HL-60 (cell line): Measurements from ENCODE around the gene BRIP1.

Experiments
- CTCF ChIP-seq: IDR thresholded peaks from one replicate; pipeline ENCODE4 v1.5.1; 2011; ENCODE audit warnings: low read length, control low read depth, inconsistent platforms; ENCODE audit not compliant: insufficient read depth
- POLR2AphosphoS5 ChIP-seq: IDR thresholded peaks from 2 replicates; pipeline ENCODE4 v1.6.1; 2012; ENCODE audit warnings: low read depth

- TF ChIP-seq CTCF (no peak), POLR2AphosphoS5 (no peak)
These were observed 218.2 kb downstream of the BRIP1 start for GRCh38 chr17:61644800-61645774.
